OCI-LY7 (cell line): ENCODE measurements around the gene NCOA3. TPM values are rescaled to one million over a fixed set of nuclear protein-coding genes. Genes with fewer than 3 reads are reported as not detected.

Source experiments
- BruUV-seq: library from RNA; stranded (reverse); fragments of 400-500 nt; replicated peaks from 2 replicates; lab custom pipeline; 2021; lab: Mats Ljungman, UMichigan
- CTCF ChIA-PET: fragments of 300-600 bp; sonication (Branson Sonifier 250); formaldehyde crosslinking; loops from one replicate; lab custom pipeline; 2022; ENCODE audit warnings: antibody characterized with exemption; ENCODE audit not compliant: unreplicated experiment; lab: Charles Lee
- POLR2A ChIA-PET: fragments of 300-600 bp; sonication (Branson Sonifier 250); formaldehyde crosslinking; loops from one replicate; lab custom pipeline; 2022; ENCODE audit warnings: antibody characterized with exemption; lab: Charles Lee
- DNase-seq: peaks from one replicate; pipeline ENCODE4 v3.0.0-alpha.2; 2015; ENCODE audit warnings: low spot score
- H2AFZ ChIP-seq: fragments of 200-600 bp; sonication (generic), shearing (Covaris generic); 2 replicates; pipeline ENCODE4 v1.6.1; 2014; ENCODE audit warnings: mild to moderate bottlenecking, antibody characterized with exemption, low read length, moderate library complexity
- H3K27ac ChIP-seq: fragments of 200-600 bp; sonication (generic); 2 replicates; pipeline ENCODE4 v1.5.1; 2014; ENCODE audit warnings: mixed run types, low read depth, mild to moderate bottlenecking, moderate library complexity, low read length, inconsistent platforms; ENCODE audit not compliant: poor library complexity, severe bottlenecking
- H3K36me3 ChIP-seq: fragments of 200-600 bp; sonication (generic); 2 replicates; pipeline ENCODE4 v1.6.1; 2014; ENCODE audit warnings: mild to moderate bottlenecking, antibody characterized with exemption, low read length, moderate library complexity, mixed read lengths; ENCODE audit not compliant: insufficient read depth
- H3K4me1 ChIP-seq: fragments of 200-600 bp; sonication (generic); 2 replicates; pipeline ENCODE4 v1.5.1; 2014; ENCODE audit warnings: mild to moderate bottlenecking, low read length; ENCODE audit not compliant: insufficient read depth, poor library complexity, severe bottlenecking
- H3K4me2 ChIP-seq: fragments of 200-600 bp; sonication (generic); 2 replicates; pipeline ENCODE4 v1.6.1; 2014; ENCODE audit warnings: mild to moderate bottlenecking, low read length
- H3K4me3 ChIP-seq: fragments of 200-600 bp; sonication (generic); 2 replicates; pipeline ENCODE4 v1.5.1; 2014; ENCODE audit warnings: mild to moderate bottlenecking, low read depth, low read length; ENCODE audit not compliant: poor library complexity, severe bottlenecking
- H3K79me2 ChIP-seq: fragments of 200-600 bp; sonication (generic); 2 replicates; pipeline ENCODE4 v1.6.1; 2016; ENCODE audit warnings: low read depth, mild to moderate bottlenecking, low read length, moderate library complexity, mixed read lengths; ENCODE audit not compliant: insufficient read depth
- H3K9me2 ChIP-seq: fragments of 200-600 bp; sonication (generic); 2 replicates; pipeline ENCODE4 v1.6.1; 2016; ENCODE audit warnings: mild to moderate bottlenecking, low read length, mixed read lengths; ENCODE audit not compliant: insufficient read depth
- H3K9me3 ChIP-seq: fragments of 200-600 bp; sonication (generic); 2 replicates; pipeline ENCODE4 v1.6.1; 2014; ENCODE audit warnings: mild to moderate bottlenecking, mixed run types, low read length, mixed read lengths
- H4K20me1 ChIP-seq: fragments of 200-600 bp; sonication (generic); 2 replicates; pipeline ENCODE4 v1.6.1; 2014; ENCODE audit warnings: mild to moderate bottlenecking, antibody characterized with exemption, low read length, moderate library complexity, mixed read lengths; ENCODE audit not compliant: insufficient read depth
- CTCF ChIP-seq: fragments of 200-600 bp; sonication (generic); conservative IDR thresholded peaks from 2 replicates; pipeline ENCODE4 v1.5.1; 2014; ENCODE audit warnings: mild to moderate bottlenecking, antibody characterized with exemption, low read length, moderate library complexity, mixed read lengths
- EZH2phosphoT487 ChIP-seq: fragments of 200-600 bp; sonication (generic); IDR thresholded peaks from 2 replicates; pipeline ENCODE4 v1.6.1; 2018; ENCODE audit warnings: low read depth, borderline replicate concordance, mild to moderate bottlenecking, mixed run types, antibody characterized with exemption, low read length, moderate library complexity, mixed read lengths
- intact Hi-C: fragments of 100-400 bp; cut with micrococcal nuclease; formaldehyde crosslinking; loops from one replicate; pipeline ENCODE4 v1.10.0; 2022; ENCODE audit not compliant: unreplicated experiment
- total RNA-seq, 2 experiments: library from RNA; depleted of rRNA in 1 of 2; stranded (reverse); fragments of >200 nt in 1 of 2; shearing (Covaris generic) in 1 of 2; gene quantifications; 2 replicates each; pipeline ENCODE4 v1.2.3, GENCODE V29; 2014 to 2022

Gene NCOA3
- total RNA-seq, 2 experiments from 2014 or later = 50.5 to 75.6 TPM

GRCh38 chr20:47475419-47476044 lies 26.2 kb upstream of the NCOA3 start:
- no peaks in the 10 kb centered on the region for H3K79me2 ChIP-seq
- H4K20me1 ChIP-seq = no peaks in the 10 kb centered on the region
- intact Hi-C loops = no loop called here
- no peaks in the 10 kb centered on the region for H3K9me2 ChIP-seq
- H3K4me3 ChIP-seq = no peak overlapping the region
- H3K4me1 ChIP-seq = peaks cover 84% of the 10 kb centered on the region
- DNase-seq = no peak
- H3K36me3 ChIP-seq = no peaks in the 10 kb centered on the region
- H3K9me3 ChIP-seq = no peaks in the 10 kb centered on the region
- ChIA-PET CTCF (no interaction called here), POLR2A (interaction anchor here (0.5 to 2.6 kb wide), 7 partner anchors 9 to 63 kb away, joined by 3 to 21 read pairs (median 5); partner anchors contain the start of gene NCOA3)
- TF ChIP-seq EZH2phosphoT487 (no peak), CTCF (no peak)
- peak overlapping the region; percentile 44 for H3K27ac ChIP-seq
- peak overlapping the region; percentile 31; the same call in 1 of the 2 replicates for H3K4me2 ChIP-seq
- no peak overlapping the region for H2AFZ ChIP-seq
- no TSS peak for BruUV-seq

GRCh38 chr20:47476452-47476851 lies 25.2 kb upstream of the NCOA3 start:
- Histone ChIP-seq H4K20me1 (no peaks in the 10 kb centered on the region), H3K4me3 (no peak overlapping the region), H3K79me2 (no peaks in the 10 kb centered on the region), H3K9me2 (no peaks in the 10 kb centered on the region), H3K4me1 (peaks cover 78% of the 10 kb centered on the region), H3K4me2 (peak overlapping the region; percentile 31), H3K27ac (peak overlapping the region; percentile 44), H3K9me3 (no peaks in the 10 kb centered on the region), H2AFZ (peak overlapping the region; percentile 78; the same call in 1 of the 2 replicates), H3K36me3 (no peaks in the 10 kb centered on the region)
- intact Hi-C loops = no loop called here
- TF ChIP-seq CTCF = no peak
- TF ChIP-seq EZH2phosphoT487 = no peak
- BruUV-seq = no TSS peak
- ChIA-PET POLR2A (no interaction called here), CTCF (no interaction called here)
- no peak for DNase-seq

GRCh38 chr20:47479093-47479492 lies 22.6 kb upstream of the NCOA3 start:
- peaks cover 79% of the 10 kb centered on the region for H3K4me1 ChIP-seq
- CTCF ChIA-PET = no interaction called here
- H4K20me1 ChIP-seq = no peaks in the 10 kb centered on the region
- no peak overlapping the region for H3K4me3 ChIP-seq
- peak overlapping the region; percentile 56 for H3K27ac ChIP-seq
- no peaks in the 10 kb centered on the region for H3K36me3 ChIP-seq
- peak overlapping the region; percentile 17; the same call in 1 of the 2 replicates for H3K4me2 ChIP-seq
- peak overlapping the region; percentile 60 for H2AFZ ChIP-seq
- BruUV-seq = no TSS peak
- no peaks in the 10 kb centered on the region for H3K79me2 ChIP-seq
- H3K9me2 ChIP-seq = no peaks in the 10 kb centered on the region
- TF ChIP-seq EZH2phosphoT487 (no peak), CTCF (no peak)
- intact Hi-C loops = no loop called here
- POLR2A ChIA-PET = interaction anchor here (0.7 to 3.4 kb wide), 6 partner anchors 8 to 180 kb away, joined by 3 to 12 read pairs (median 4); partner anchors contain the start of gene NCOA3
- peak; percentile 56 for DNase-seq
- no peaks in the 10 kb centered on the region for H3K9me3 ChIP-seq
